Measurements from ENCODE around the gene KIF1A. TPM values are rescaled to one million over a fixed set of nuclear protein-coding genes. Genes with fewer than 3 reads are reported as not detected.

The KIF1A gene
- polyA plus RNA-seq, 1 donor from 2014 or later, result 63.4 TPM

DNA sequence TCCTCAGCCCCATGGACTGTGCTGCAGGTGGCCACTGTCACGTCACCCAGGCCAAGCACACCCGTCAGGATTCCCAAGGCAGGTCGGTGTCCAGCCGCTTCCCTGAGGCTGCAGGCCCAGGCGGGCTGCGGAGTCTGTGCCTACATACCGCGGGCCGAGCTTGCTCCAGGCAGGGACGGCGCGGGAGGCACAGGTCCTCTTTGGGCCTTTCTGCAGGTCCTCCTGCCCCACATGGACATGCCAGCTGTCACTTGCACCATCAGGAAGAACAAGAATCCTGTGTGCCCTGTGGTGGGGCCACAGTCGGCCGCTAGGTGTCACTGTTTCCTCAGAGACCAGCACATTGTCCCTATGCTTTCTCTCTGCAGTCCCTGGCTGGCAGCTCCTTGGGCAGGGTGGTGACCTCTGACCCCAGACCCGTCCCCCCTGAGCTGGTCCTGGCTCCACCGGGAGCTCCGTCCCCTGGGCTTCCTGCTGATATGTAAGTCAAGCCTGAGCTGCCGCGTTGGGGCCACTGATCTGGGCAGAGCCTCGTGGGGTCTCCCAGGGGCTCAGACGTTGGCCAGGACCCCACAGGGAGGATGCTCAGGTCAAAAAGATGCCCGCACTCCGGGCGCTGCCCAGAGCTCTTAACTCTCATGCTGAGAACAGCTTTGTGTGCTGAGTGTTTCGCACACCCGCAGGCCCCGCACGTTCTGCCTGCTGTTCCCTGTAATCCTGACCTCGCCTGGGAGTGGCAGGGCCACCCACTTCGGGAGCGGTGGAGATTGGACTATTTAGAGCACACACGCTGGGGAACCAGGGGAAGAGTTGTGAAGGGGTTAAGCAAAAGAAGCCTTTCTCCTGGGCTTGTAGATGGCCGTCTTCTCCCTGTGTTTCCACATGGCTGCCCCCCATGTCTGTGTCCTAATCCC is 31.3 kb upstream of the KIF1A start:
- TF ChIP-seq SMC3 (conservative IDR thresholded peaks at IDR 0.05; ENCODE audit: poor library complexity) (peak; percentile 89), RAD21 (conservative IDR thresholded peaks at IDR 0.05) (peak; percentile 98), TAF1 (IDR thresholded peaks at IDR 0.05; ENCODE audit: low read depth) (no peak), EZH2 (IDR thresholded peaks at IDR 0.05; ENCODE audit: borderline replicate concordance, insufficient read depth, low read length, poor library complexity, severe bottlenecking) (no peak), EP300 (conservative IDR thresholded peaks at IDR 0.05; ENCODE audit: poor library complexity, severe bottlenecking) (no peak), POLR2AphosphoS5 (IDR thresholded peaks at IDR 0.05) (no peak)
- TF ChIP-seq, protein P1, sequence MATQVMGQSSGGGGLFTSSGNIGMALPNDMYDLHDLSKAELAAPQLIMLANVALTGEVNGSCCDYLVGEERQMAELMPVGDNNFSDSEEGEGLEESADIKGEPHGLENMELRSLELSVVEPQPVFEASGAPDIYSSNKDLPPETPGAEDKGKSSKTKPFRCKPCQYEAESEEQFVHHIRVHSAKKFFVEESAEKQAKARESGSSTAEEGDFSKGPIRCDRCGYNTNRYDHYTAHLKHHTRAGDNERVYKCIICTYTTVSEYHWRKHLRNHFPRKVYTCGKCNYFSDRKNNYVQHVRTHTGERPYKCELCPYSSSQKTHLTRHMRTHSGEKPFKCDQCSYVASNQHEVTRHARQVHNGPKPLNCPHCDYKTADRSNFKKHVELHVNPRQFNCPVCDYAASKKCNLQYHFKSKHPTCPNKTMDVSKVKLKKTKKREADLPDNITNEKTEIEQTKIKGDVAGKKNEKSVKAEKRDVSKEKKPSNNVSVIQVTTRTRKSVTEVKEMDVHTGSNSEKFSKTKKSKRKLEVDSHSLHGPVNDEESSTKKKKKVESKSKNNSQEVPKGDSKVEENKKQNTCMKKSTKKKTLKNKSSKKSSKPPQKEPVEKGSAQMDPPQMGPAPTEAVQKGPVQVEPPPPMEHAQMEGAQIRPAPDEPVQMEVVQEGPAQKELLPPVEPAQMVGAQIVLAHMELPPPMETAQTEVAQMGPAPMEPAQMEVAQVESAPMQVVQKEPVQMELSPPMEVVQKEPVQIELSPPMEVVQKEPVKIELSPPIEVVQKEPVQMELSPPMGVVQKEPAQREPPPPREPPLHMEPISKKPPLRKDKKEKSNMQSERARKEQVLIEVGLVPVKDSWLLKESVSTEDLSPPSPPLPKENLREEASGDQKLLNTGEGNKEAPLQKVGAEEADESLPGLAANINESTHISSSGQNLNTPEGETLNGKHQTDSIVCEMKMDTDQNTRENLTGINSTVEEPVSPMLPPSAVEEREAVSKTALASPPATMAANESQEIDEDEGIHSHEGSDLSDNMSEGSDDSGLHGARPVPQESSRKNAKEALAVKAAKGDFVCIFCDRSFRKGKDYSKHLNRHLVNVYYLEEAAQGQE (IDR thresholded peaks at IDR 0.05; ENCODE audit: borderline replicate concordance), result no peak
- TF ChIP-seq, protein P2, sequence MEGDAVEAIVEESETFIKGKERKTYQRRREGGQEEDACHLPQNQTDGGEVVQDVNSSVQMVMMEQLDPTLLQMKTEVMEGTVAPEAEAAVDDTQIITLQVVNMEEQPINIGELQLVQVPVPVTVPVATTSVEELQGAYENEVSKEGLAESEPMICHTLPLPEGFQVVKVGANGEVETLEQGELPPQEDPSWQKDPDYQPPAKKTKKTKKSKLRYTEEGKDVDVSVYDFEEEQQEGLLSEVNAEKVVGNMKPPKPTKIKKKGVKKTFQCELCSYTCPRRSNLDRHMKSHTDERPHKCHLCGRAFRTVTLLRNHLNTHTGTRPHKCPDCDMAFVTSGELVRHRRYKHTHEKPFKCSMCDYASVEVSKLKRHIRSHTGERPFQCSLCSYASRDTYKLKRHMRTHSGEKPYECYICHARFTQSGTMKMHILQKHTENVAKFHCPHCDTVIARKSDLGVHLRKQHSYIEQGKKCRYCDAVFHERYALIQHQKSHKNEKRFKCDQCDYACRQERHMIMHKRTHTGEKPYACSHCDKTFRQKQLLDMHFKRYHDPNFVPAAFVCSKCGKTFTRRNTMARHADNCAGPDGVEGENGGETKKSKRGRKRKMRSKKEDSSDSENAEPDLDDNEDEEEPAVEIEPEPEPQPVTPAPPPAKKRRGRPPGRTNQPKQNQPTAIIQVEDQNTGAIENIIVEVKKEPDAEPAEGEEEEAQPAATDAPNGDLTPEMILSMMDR (IDR thresholded peaks at IDR 0.05; ENCODE audit: poor library complexity, severe bottlenecking), result peak; percentile 98
- H3K27ac ChIP-seq (ENCODE audit: low read length), result no peak overlapping the region
- no peaks in the 10 kb centered on the region for H3K79me2 ChIP-seq (replicated peaks; ENCODE audit: insufficient read depth, low read length)
- H3K36me3 ChIP-seq (ENCODE audit: insufficient read depth, low read length), result no peaks in the 10 kb centered on the region
- no peaks in the 10 kb centered on the region for H3K9me2 ChIP-seq (ENCODE audit: insufficient read depth, low read length)
- no peaks in the 10 kb centered on the region for H4K20me1 ChIP-seq (ENCODE audit: insufficient read depth)
- no peaks in the 10 kb centered on the region for H3K27me3 ChIP-seq (ENCODE audit: insufficient read depth, low read depth, low read length)
- H3K4me3 ChIP-seq (ENCODE audit: low read length), result no peak overlapping the region
- H3K4me2 ChIP-seq (ENCODE audit: low read length), result no peak overlapping the region
- H3K9ac ChIP-seq (ENCODE audit: low read length), result no peak overlapping the region
- H3K9me3 ChIP-seq (ENCODE audit: low read length), result no peaks in the 10 kb centered on the region
- no peaks in the 10 kb centered on the region for H3F3A ChIP-seq (ENCODE audit: insufficient read depth, low read length, poor library complexity, severe bottlenecking)
- no peak overlapping the region for H2AFZ ChIP-seq (ENCODE audit: low read depth, low read length)

DNA sequence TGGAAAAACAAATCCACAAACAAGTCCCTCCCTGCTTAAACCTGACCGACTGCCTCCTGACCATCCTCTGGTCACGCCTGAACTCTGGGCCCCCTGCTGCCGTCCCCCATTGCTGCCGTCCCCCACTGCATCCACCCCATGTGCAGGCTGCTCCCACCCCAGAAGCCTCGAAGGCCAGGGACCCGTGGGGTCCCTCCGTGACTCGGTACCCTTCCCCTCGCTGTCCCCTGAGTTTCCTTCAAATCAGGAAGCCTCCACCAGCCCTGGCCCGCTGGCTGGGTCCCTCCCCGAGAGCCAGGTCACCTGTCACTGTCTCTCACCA is 30.7 kb upstream of the KIF1A start:
- Histone ChIP-seq H3K27me3 (ENCODE audit: insufficient read depth, low read depth, low read length) (no peaks in the 10 kb centered on the region), H3K36me3 (ENCODE audit: insufficient read depth, low read length) (no peaks in the 10 kb centered on the region), H3K9ac (ENCODE audit: low read length) (no peak overlapping the region), H2AFZ (ENCODE audit: low read depth, low read length) (no peak overlapping the region), H3K79me2 (replicated peaks; ENCODE audit: insufficient read depth, low read length) (no peaks in the 10 kb centered on the region), H4K20me1 (ENCODE audit: insufficient read depth) (no peaks in the 10 kb centered on the region), H3K4me2 (ENCODE audit: low read length) (no peak overlapping the region), H3K27ac (ENCODE audit: low read length) (no peak overlapping the region), H3K9me2 (ENCODE audit: insufficient read depth, low read length) (no peaks in the 10 kb centered on the region), H3F3A (ENCODE audit: insufficient read depth, low read length, poor library complexity, severe bottlenecking) (no peaks in the 10 kb centered on the region), H3K9me3 (ENCODE audit: low read length) (no peaks in the 10 kb centered on the region), H3K4me3 (ENCODE audit: low read length) (no peak overlapping the region)
- TF ChIP-seq SMC3 (conservative IDR thresholded peaks at IDR 0.05; ENCODE audit: poor library complexity) (no peak), POLR2AphosphoS5 (IDR thresholded peaks at IDR 0.05) (no peak), EP300 (conservative IDR thresholded peaks at IDR 0.05; ENCODE audit: poor library complexity, severe bottlenecking) (no peak), MXI1 (conservative IDR thresholded peaks at IDR 0.05; ENCODE audit: poor library complexity, severe bottlenecking) (no peak)
- TF ChIP-seq, protein P1 (IDR thresholded peaks at IDR 0.05; ENCODE audit: borderline replicate concordance), result no peak
- TF ChIP-seq, protein P2 (IDR thresholded peaks at IDR 0.05; ENCODE audit: poor library complexity, severe bottlenecking), result no peak
